ENCODE measurements around the gene TIGD3. TPM values are rescaled to one million over a fixed set of nuclear protein-coding genes. Genes with fewer than 3 reads are reported as not detected.
"Not testable (repeated sequence)": the region's sequence is repeated elsewhere in the genome, so short reads cannot be mapped to it uniquely, and the experiment has no call there.

The TIGD3 gene
- total and polyA plus RNA-seq, 2 of the 8 experiments (the other 6 are each of a cell fraction or from before 2014, with no cell fraction given): 1.1 to 1.3 TPM

DNA sequence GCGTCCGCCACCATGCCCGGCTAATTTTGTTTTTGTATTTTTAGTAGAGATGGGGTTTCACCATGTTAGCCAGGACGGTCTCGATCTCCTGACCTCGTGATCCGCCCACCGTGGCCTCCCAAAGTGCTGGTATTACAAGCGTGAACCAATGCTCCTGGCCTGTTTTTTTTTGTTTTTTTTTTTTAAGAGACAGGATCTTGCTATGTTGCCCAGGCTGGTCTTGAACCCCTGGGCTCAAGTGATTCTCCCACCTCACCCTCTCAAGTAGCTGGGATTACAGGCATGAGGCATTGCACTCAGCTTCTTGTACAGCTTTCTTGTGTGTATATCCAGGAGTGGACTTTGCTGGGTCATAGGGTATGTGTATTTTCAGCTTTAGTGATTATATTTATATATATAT lies 22.0 kb upstream of the TIGD3 start:
- WGBS, 2 experiments (ENCODE audit: extremely low coverage in 1 of 2, insufficient coverage in 1 of 2, insufficient read length in 1 of 2, insufficient replicate concordance in 2 of 2, low coverage in 1 of 2, low lambda C conversion rate in 2 of 2, missing lambda C conversion rate in 1 of 2): 91% methylated on average over 9 of the region's 9 CpGs; no CpG with 5 or more reads in 1 of the 2 experiments
- H2AK5ac ChIP-seq (ENCODE audit: low read depth, low read length); H2BK15ac ChIP-seq (ENCODE audit: low read length); H3K9ac ChIP-seq (replicated peaks in 1 of 4; ENCODE audit: extremely low read depth in 1 of 4, low read depth in 3 of 4, low read length in 3 of 4); H4K20me1 ChIP-seq (replicated peaks in 1 of 2; ENCODE audit: control insufficient read depth in 1 of 2, insufficient read depth in 2 of 2, low read length in 2 of 2); H2AFZ ChIP-seq (ENCODE audit: low read length); H3K18ac ChIP-seq (ENCODE audit: extremely low read depth, low read length); H3K23me2 ChIP-seq (ENCODE audit: low read depth, low read length); H3K36me3 ChIP-seq (ENCODE audit: control insufficient read depth in 2 of 4, insufficient read depth in 4 of 4, low read length in 3 of 4); H2BK5ac ChIP-seq (ENCODE audit: low read depth, low read length); H3K4me3 ChIP-seq (ENCODE audit: extremely low read depth in 1 of 4, insufficient read depth in 2 of 4, low read depth in 3 of 4, low read length in 4 of 4); H3K79me1 ChIP-seq (ENCODE audit: low read depth, low read length); FAIRE-seq; H3K4me1 ChIP-seq (replicated peaks in 1 of 4; ENCODE audit: control insufficient read depth in 3 of 4, insufficient read depth in 4 of 4, low read length in 3 of 4); H4K8ac ChIP-seq (ENCODE audit: extremely low read depth, insufficient read depth, low read length); H3K56ac ChIP-seq (replicated peaks; ENCODE audit: insufficient read length, low read depth, low read length); H4K91ac ChIP-seq (replicated peaks; ENCODE audit: insufficient read length, low read length); H3K27me3 ChIP-seq (replicated peaks in 1 of 4; ENCODE audit: control insufficient read depth in 3 of 4, extremely low read depth in 1 of 4, insufficient read depth in 3 of 4, low read length in 3 of 4); DNase-seq (ENCODE audit: low read depth in 1 of 2, low spot score in 2 of 2); H3K23ac ChIP-seq (ENCODE audit: insufficient read length); H3K14ac ChIP-seq (ENCODE audit: insufficient read length); H2BK120ac ChIP-seq (replicated peaks; ENCODE audit: low read depth, low read length); H3K27ac ChIP-seq (ENCODE audit: low read depth, low read length); H3K9me3 ChIP-seq (ENCODE audit: insufficient read depth in 2 of 2, low read depth in 1 of 2, low read length in 1 of 2); H2BK12ac ChIP-seq (ENCODE audit: low read depth, low read length); H4K5ac ChIP-seq (ENCODE audit: insufficient read length, low read depth, low read length); H3K4ac ChIP-seq (replicated peaks; ENCODE audit: insufficient read length, low read depth, low read length); H2BK20ac ChIP-seq (ENCODE audit: low read length); H3K4me2 ChIP-seq (ENCODE audit: insufficient read depth in 1 of 2, low read depth in 2 of 2, low read length in 2 of 2): not testable (repeated sequence)
- ChIA-PET POLR2A (ENCODE audit: partially characterized antibody) (interaction anchor here (1.0 to 20.9 kb wide), 5 partner anchors 10 to 176 kb away, joined by 3 to 208 read pairs (median 3); partner anchors contain the start of gene CDC42EP2), CTCF (ENCODE audit: partially characterized antibody) (interaction anchor here (1.2 to 52.8 kb wide), 10 partner anchors 13 to 147 kb away, joined by 3 to 1179 read pairs (median 4); partner anchors contain the start of gene CDC42EP2)
- H3K79me2 ChIP-seq (ENCODE audit: control insufficient read depth in 1 of 2, insufficient read depth in 2 of 2, low read length in 2 of 2): peaks cover 7 to 31% of the 10 kb centered on the region in 2 experiments

Measured in H1 (cell line).